ENCODE measurements around the gene ZNF518A. TPM values are rescaled to one million over a fixed set of nuclear protein-coding genes. Genes with fewer than 3 reads are reported as not detected.

ZNF518A gene
- total RNA-seq, 1 experiment from 2014 or later, result 36.7 TPM

DNA sequence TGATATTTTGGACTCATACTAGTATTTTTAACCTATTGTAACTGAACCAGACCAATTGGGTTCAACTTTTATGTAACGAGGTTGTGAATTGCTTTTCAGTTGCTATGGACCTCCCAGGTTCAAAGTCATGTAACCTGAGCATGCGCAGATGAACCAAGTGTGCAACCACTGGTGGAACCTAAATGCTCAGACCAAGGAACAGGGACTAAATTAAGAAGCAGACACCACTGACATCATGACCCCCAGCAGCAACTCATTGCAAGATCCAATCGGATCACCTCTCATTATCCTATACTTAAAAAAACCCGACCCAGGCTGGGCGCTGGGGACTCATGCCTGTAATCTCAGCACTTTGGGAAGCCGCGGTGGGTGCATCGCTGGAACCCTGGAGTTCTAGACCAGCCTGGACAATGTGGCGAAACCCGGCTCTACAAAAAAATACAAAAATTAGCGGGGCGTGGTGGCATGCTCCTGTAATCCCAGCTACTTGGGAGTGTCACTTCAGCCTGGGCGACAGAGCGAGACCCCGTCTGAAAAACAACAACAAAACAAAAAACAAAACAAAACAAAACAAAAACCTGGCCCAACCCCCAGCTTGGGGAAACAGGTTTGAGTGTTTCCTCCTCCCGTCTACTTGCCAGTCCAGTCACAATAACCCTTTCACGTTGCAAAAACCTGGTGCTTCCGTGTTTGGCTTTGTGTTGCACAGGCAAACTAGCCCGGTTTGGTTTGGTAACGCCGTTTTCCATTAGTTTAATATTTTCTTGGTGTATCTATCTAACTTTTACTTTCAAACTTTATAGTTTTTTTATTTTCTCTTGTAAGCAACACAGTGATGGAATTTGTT is 11.3 kb upstream of the ZNF518A start:
- no peaks in the 10 kb centered on the region for H3K9me2 ChIP-seq (ENCODE audit: insufficient read depth)
- DNase-seq (ENCODE audit: low read depth, low spot score) (peak; percentile 98), ATAC-seq (peak; percentile 96)
- ChIA-PET RAD21 (ENCODE audit: low non-redundant PET in 1 of 2, low total read pairs in 2 of 2, uncharacterized antibody in 2 of 2, unreplicated experiment in 2 of 2) (no interaction called here), CTCF (no interaction called here), POLR2A (interaction anchor here (0.8 to 4.3 kb wide), 3 partner anchors 11 to 29 kb away, joined by 3 to 37 read pairs (median 15); partner anchors contain the start of gene ZNF518A)
- H3K4me3 ChIP-seq (replicated peaks in 1 of 2; ENCODE audit: low read depth in 1 of 2, low read length in 2 of 2), result peak overlapping the region; percentile 49 to 64
- H3K79me2 ChIP-seq (ENCODE audit: insufficient read depth, low read length), result no peaks in the 10 kb centered on the region
- peak overlapping the region; percentile 69 for H3K9ac ChIP-seq (ENCODE audit: low read length)
- BruUV-seq (replicated peaks), result TSS peak; percentile 79
- no peaks in the 10 kb centered on the region for H3K9me3 ChIP-seq (ENCODE audit: control insufficient read depth in 1 of 2, insufficient read depth in 1 of 2, low read depth in 1 of 2, low read length in 2 of 2)
- no peaks in the 10 kb centered on the region for H3K27me3 ChIP-seq (ENCODE audit: insufficient read depth, low read length)
- H4K20me1 ChIP-seq (ENCODE audit: insufficient read depth), result no peaks in the 10 kb centered on the region
- intact Hi-C loops (cut with micrococcal nuclease), result loop anchor here (1.0 kb wide), 1 partner anchor 11 kb away; the partner anchor contains the start of gene ZNF518A
- peak overlapping the region; percentile 73 for H3K27ac ChIP-seq (ENCODE audit: low read depth, low read length)
- H3K4me1 ChIP-seq (ENCODE audit: control insufficient read depth in 1 of 2, insufficient read depth in 2 of 2, low read length in 2 of 2), result peaks cover 27 to 38% of the 10 kb centered on the region in 2 experiments
- peak overlapping the region; percentile 73 for H2AFZ ChIP-seq (ENCODE audit: low read depth, low read length, poor library complexity, severe bottlenecking)
- no peaks in the 10 kb centered on the region for H3K36me3 ChIP-seq (ENCODE audit: control insufficient read depth in 1 of 2, insufficient read depth in 2 of 2, low read length in 2 of 2)
- peak overlapping the region; percentile 71 for H3K4me2 ChIP-seq (ENCODE audit: low read length)
- TF ChIP-seq SIN3A (IDR thresholded peaks at IDR 0.05; ENCODE audit: low read depth) (no peak; the same call in 1 of the 2 replicates), FOSL1 (IDR thresholded peaks at IDR 0.05; ENCODE audit: low read depth) (no peak), EGR1 (IDR thresholded peaks at IDR 0.05; ENCODE audit: low read depth) (no peak), SP1 (IDR thresholded peaks at IDR 0.05; ENCODE audit: low read depth) (peak; percentile 71), CBX3 (IDR thresholded peaks at IDR 0.05; ENCODE audit: low read depth) (peak; percentile 96), ZNF274 (IDR thresholded peaks at IDR 0.05; ENCODE audit: low read depth, low read length) (no peak), JUND (IDR thresholded peaks at IDR 0.05) (no peak), TCF7L2 (IDR thresholded peaks at IDR 0.05; ENCODE audit: borderline replicate concordance, extremely low read depth, insufficient read depth, insufficient read length) (peak; percentile 79), YY1 (IDR thresholded peaks at IDR 0.05; ENCODE audit: extremely low read depth, insufficient replicate concordance, low read depth, low read length) (peak; percentile 74), CTCF (IDR thresholded peaks at IDR 0.05 in 2 of 3, conservative IDR thresholded peaks at IDR 0.05 in 1 of 3; ENCODE audit: borderline replicate concordance in 1 of 3, insufficient read depth in 1 of 3, low read depth in 2 of 3, low read length in 2 of 3) (no peak), ZFX (IDR thresholded peaks at IDR 0.05) (no peak), EZH2phosphoT487 (IDR thresholded peaks at IDR 0.05; ENCODE audit: borderline replicate concordance) (no peak), CEBPB (IDR thresholded peaks at IDR 0.05; ENCODE audit: low read depth) (peak; percentile 31; the same call in 1 of the 2 replicates), ELF1 (IDR thresholded peaks at IDR 0.05; ENCODE audit: borderline replicate concordance, low read depth) (peak; percentile 37; the same call in 1 of the 2 replicates), EZH2 (IDR thresholded peaks at IDR 0.05) (no peak), RAD21 (IDR thresholded peaks at IDR 0.05; ENCODE audit: low read depth) (no peak), SRF (IDR thresholded peaks at IDR 0.05; ENCODE audit: low read depth) (peak; percentile 19; the same call in 1 of the 2 replicates)
- TF ChIP-seq, protein P1, sequence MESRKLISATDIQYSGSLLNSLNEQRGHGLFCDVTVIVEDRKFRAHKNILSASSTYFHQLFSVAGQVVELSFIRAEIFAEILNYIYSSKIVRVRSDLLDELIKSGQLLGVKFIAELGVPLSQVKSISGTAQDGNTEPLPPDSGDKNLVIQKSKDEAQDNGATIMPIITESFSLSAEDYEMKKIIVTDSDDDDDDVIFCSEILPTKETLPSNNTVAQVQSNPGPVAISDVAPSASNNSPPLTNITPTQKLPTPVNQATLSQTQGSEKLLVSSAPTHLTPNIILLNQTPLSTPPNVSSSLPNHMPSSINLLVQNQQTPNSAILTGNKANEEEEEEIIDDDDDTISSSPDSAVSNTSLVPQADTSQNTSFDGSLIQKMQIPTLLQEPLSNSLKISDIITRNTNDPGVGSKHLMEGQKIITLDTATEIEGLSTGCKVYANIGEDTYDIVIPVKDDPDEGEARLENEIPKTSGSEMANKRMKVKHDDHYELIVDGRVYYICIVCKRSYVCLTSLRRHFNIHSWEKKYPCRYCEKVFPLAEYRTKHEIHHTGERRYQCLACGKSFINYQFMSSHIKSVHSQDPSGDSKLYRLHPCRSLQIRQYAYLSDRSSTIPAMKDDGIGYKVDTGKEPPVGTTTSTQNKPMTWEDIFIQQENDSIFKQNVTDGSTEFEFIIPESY (IDR thresholded peaks at IDR 0.05; ENCODE audit: extremely low read depth, insufficient replicate concordance, low read length), result no peak
- TF ChIP-seq, protein P2, sequence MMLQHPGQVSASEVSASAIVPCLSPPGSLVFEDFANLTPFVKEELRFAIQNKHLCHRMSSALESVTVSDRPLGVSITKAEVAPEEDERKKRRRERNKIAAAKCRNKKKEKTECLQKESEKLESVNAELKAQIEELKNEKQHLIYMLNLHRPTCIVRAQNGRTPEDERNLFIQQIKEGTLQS (IDR thresholded peaks at IDR 0.05), result no peak

Data from HCT116 (cell line).